ENCODE results near the gene FSTL4. TPM values are rescaled to one million over a fixed set of nuclear protein-coding genes. Genes with fewer than 3 reads are reported as not detected.

FSTL4 gene
- polyA plus RNA-seq, 1 donor (not counting 4 experiments of a cell fraction or from before 2014, with no cell fraction given), result 1.7 TPM

- H3K27ac ChIP-seq (ENCODE audit: control insufficient read depth, insufficient read depth, low read length), result no peak overlapping the region
- FAIRE-seq (no peak), DNase-seq (ENCODE audit: low read depth, low spot score) (no peak)
- H3K9me1 ChIP-seq (ENCODE audit: control insufficient read depth, extremely low read depth, insufficient read depth, low read length), result no peaks in the 10 kb centered on the region
- TF ChIP-seq EZH2 (IDR thresholded peaks at IDR 0.05; ENCODE audit: low read length) (no peak), CTCF (optimal IDR thresholded peaks at IDR 0.05 in 1 of 3, IDR thresholded peaks at IDR 0.05 in 1 of 3, conservative IDR thresholded peaks at IDR 0.05 in 1 of 3; ENCODE audit: extremely low read depth in 1 of 3, insufficient read depth in 2 of 3, low read length in 3 of 3) (no peak)
- H3K4me2 ChIP-seq (ENCODE audit: control insufficient read depth, extremely low read depth, insufficient read depth, low read depth, low read length), result no peak overlapping the region
- H3K4me3 ChIP-seq (ENCODE audit: control insufficient read depth in 2 of 3, extremely low read depth in 1 of 3, insufficient read depth in 2 of 3, low read depth in 1 of 3, low read length in 3 of 3), result no peak overlapping the region
- H3K27me3 ChIP-seq (ENCODE audit: control insufficient read depth, extremely low read depth, insufficient read depth, low read length), result peaks cover 5% of the 10 kb centered on the region
- H3K9ac ChIP-seq (ENCODE audit: control insufficient read depth, extremely low read depth, insufficient read depth, low read length), result no peak overlapping the region
- H3K36me3 ChIP-seq (ENCODE audit: control insufficient read depth in 2 of 2, extremely low read depth in 1 of 2, insufficient read depth in 2 of 2, low read length in 2 of 2), result no peaks in the 10 kb centered on the region
- H3K4me1 ChIP-seq (ENCODE audit: control insufficient read depth, extremely low read depth, insufficient read depth, low read length), result peaks cover 22% of the 10 kb centered on the region
- dilution Hi-C loops (cut with MboI; ENCODE audit: extremely low pct_ligation_motif_present, low sequenced_read_pairs), result no loop called here
- no peaks in the 10 kb centered on the region for H3K79me2 ChIP-seq (ENCODE audit: control insufficient read depth, insufficient read depth, low read length)
- no peaks in the 10 kb centered on the region for H4K20me1 ChIP-seq (ENCODE audit: control insufficient read depth, extremely low read depth, insufficient read depth, low read length)
- no peaks in the 10 kb centered on the region for H3K9me3 ChIP-seq (ENCODE audit: control insufficient read depth, low read depth, low read length)
- no peak overlapping the region for H2AFZ ChIP-seq (ENCODE audit: control insufficient read depth, low read length)
Observed at GRCh38 chr5:133249593-133249992, 362.7 kb downstream of the FSTL4 start.

- Histone ChIP-seq H3K4me2 (ENCODE audit: control insufficient read depth, extremely low read depth, insufficient read depth, low read depth, low read length) (no peak overlapping the region), H3K9ac (ENCODE audit: control insufficient read depth, extremely low read depth, insufficient read depth, low read length) (no peak overlapping the region), H3K79me2 (ENCODE audit: control insufficient read depth, insufficient read depth, low read length) (no peaks in the 10 kb centered on the region), H3K27ac (ENCODE audit: control insufficient read depth, insufficient read depth, low read length) (no peak overlapping the region), H4K20me1 (ENCODE audit: control insufficient read depth, extremely low read depth, insufficient read depth, low read length) (no peaks in the 10 kb centered on the region), H2AFZ (ENCODE audit: control insufficient read depth, low read length) (no peak overlapping the region), H3K27me3 (ENCODE audit: control insufficient read depth, extremely low read depth, insufficient read depth, low read length) (peaks cover 5% of the 10 kb centered on the region), H3K4me1 (ENCODE audit: control insufficient read depth, extremely low read depth, insufficient read depth, low read length) (peaks cover 25% of the 10 kb centered on the region), H3K9me3 (ENCODE audit: control insufficient read depth, low read depth, low read length) (no peaks in the 10 kb centered on the region), H3K36me3 (ENCODE audit: control insufficient read depth in 2 of 2, extremely low read depth in 1 of 2, insufficient read depth in 2 of 2, low read length in 2 of 2) (no peaks in the 10 kb centered on the region), H3K9me1 (ENCODE audit: control insufficient read depth, extremely low read depth, insufficient read depth, low read length) (no peaks in the 10 kb centered on the region), H3K4me3 (ENCODE audit: control insufficient read depth in 2 of 3, extremely low read depth in 1 of 3, insufficient read depth in 2 of 3, low read depth in 1 of 3, low read length in 3 of 3) (no peak overlapping the region)
- TF ChIP-seq CTCF (optimal IDR thresholded peaks at IDR 0.05 in 1 of 3, IDR thresholded peaks at IDR 0.05 in 1 of 3, conservative IDR thresholded peaks at IDR 0.05 in 1 of 3; ENCODE audit: extremely low read depth in 1 of 3, insufficient read depth in 2 of 3, low read length in 3 of 3) (peak in 1 of 3 experiments; percentile 14), EZH2 (IDR thresholded peaks at IDR 0.05; ENCODE audit: low read length) (no peak)
- dilution Hi-C loops (cut with MboI; ENCODE audit: extremely low pct_ligation_motif_present, low sequenced_read_pairs), result no loop called here
- DNase-seq (ENCODE audit: low read depth, low spot score), result no peak
- FAIRE-seq, result no peak
Observed at GRCh38 chr5:133247881-133248624, 364.3 kb downstream of the FSTL4 start.

All from keratinocyte (primary cell).